Measurements from ENCODE around the gene MED16.

GRCh38 chr19:845707-846521 is 47.1 kb downstream of the MED16 start:
- TF ChIP-seq TAF1 (IDR thresholded peaks at IDR 0.05; ENCODE audit: borderline replicate concordance, insufficient read depth, low read length) (no peak), POLR2AphosphoS5 (IDR thresholded peaks at IDR 0.05; ENCODE audit: low read depth, low read length) (no peak), SIN3A (IDR thresholded peaks at IDR 0.05; ENCODE audit: borderline replicate concordance, insufficient read depth, low read length) (no peak), REST (IDR thresholded peaks at IDR 0.05; ENCODE audit: insufficient read depth in 1 of 2, low read depth in 2 of 2, low read length in 2 of 2) (no peak)

Data from PFSK-1 (cell line).